NCI-H345 treated with DMSO at 0.1 percent for 48 hours (cell line): ENCODE data around the gene PIK3C2A.
"Not testable (repeated sequence)": the region's sequence is repeated elsewhere in the genome, so short reads cannot be mapped to it uniquely, and the experiment has no call there.

Experiments
- DNase-seq: peaks from one replicate; lab custom pipeline; 2025; ENCODE audit not compliant: unreplicated experiment; lab: John Stamatoyannopoulos, UW

Gene PIK3C2A, protein sequence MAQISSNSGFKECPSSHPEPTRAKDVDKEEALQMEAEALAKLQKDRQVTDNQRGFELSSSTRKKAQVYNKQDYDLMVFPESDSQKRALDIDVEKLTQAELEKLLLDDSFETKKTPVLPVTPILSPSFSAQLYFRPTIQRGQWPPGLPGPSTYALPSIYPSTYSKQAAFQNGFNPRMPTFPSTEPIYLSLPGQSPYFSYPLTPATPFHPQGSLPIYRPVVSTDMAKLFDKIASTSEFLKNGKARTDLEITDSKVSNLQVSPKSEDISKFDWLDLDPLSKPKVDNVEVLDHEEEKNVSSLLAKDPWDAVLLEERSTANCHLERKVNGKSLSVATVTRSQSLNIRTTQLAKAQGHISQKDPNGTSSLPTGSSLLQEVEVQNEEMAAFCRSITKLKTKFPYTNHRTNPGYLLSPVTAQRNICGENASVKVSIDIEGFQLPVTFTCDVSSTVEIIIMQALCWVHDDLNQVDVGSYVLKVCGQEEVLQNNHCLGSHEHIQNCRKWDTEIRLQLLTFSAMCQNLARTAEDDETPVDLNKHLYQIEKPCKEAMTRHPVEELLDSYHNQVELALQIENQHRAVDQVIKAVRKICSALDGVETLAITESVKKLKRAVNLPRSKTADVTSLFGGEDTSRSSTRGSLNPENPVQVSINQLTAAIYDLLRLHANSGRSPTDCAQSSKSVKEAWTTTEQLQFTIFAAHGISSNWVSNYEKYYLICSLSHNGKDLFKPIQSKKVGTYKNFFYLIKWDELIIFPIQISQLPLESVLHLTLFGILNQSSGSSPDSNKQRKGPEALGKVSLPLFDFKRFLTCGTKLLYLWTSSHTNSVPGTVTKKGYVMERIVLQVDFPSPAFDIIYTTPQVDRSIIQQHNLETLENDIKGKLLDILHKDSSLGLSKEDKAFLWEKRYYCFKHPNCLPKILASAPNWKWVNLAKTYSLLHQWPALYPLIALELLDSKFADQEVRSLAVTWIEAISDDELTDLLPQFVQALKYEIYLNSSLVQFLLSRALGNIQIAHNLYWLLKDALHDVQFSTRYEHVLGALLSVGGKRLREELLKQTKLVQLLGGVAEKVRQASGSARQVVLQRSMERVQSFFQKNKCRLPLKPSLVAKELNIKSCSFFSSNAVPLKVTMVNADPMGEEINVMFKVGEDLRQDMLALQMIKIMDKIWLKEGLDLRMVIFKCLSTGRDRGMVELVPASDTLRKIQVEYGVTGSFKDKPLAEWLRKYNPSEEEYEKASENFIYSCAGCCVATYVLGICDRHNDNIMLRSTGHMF (N-terminal part only)

DNA sequence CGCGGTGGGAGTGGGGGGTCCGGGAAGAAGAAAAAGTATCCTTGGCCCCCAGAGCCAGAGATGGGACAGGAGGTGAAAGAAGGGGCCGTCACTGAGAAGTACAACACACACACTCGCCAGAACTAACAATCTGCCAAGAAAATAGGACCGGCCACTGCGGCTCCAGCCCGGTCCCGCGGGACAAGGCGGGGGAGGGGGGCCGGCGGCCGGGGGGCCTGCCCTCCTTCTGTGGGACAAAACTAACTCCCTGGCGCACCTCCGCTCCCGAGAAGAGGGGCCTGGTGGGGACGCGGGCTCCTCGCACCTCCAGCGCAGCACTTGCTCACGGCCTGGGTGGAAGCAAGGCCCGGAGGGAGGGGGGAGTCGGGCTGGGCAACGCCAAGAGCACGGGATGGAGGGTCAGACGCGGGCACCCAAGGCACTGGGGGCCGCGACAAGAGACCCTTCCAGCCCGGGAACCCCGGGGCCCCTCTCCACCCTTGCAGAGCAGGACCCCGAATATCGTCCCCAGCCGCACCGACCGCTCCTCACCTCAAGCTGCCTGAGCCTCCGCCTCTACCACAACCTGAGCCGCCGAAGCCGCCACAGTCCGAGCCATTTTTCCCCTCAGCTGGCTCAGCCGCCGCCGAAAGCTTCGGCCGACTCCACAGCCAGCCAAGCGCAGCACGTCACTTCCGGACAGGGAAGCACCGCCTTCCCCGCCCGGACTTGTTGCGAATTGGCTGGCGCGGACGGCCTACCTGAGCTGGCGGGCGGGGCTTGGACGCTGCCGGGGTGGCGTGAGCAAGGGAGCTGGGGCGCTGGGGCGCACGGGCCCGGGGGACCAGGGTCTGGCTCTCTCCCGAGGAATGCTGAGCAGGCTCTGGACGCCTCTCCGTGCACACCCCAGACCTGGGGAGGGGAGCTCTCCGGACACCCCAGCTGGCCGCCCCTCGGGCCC, at the start of gene PIK3C2A:
TSS of gene PIK3C2A (minus strand) at position 670 of the 940 bp plus-strand sequence. CDS start 38,245 bp downstream, outside the sequence.
- peak; percentile 91 for DNase-seq

DNA sequence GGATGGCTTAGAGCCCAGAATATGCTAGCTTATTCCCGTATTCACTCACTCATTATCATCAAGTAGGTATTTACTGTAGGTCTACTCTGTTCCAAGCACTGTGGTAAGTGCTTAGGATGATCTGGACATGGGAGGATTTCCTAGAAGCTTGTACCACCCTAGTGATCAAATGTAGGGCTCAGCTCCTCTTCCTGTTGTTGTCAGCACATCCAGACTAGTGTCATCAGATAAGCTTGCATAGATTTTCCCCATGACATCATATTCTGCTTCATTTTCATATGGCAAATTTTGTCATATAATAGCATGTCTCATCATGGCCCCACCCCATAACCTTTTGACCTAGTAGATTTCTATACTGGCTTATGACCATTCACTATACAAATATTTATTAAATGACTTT, 49.4 kb upstream of the PIK3C2A start:
- no peak for DNase-seq

DNA sequence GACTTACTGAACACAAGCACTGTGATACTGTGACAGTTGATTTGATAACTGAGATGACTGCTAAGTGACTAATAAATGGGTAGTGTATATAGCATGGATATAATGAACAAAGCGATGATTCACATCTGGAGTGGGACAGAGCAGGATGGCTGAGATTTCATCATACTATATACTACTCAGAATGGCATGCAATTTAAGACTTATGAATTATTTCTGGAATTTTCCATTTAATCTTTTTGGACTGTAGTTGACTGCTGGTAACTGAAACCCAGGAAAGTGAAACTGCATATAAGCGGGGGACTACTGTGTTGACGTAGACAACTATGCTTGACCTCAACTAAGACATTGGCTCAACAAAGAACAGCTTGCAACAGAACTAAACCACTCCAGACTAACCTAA, 48.7 kb upstream of the PIK3C2A start:
- DNase-seq: no peak

DNA sequence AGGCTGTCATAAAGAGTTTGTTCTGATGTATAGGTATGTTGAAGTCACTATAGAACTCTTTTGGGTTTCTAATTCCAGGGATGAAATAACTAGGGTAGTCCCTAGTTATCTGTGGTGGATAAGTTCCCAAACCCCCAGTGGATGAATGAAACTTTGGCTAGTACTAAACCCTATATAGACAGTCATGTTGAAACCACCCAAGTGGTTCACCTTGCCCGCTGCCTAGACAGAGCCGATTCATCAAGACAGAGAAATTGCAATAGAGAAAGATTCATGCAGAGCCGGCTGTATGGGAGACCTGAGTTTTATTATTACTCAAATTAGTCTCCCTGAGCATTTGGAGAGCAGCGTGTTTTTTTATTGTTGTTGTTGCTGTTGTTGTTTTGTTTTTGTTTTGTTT, 44.9 kb upstream of the PIK3C2A start:
- DNase-seq: no peak

DNA sequence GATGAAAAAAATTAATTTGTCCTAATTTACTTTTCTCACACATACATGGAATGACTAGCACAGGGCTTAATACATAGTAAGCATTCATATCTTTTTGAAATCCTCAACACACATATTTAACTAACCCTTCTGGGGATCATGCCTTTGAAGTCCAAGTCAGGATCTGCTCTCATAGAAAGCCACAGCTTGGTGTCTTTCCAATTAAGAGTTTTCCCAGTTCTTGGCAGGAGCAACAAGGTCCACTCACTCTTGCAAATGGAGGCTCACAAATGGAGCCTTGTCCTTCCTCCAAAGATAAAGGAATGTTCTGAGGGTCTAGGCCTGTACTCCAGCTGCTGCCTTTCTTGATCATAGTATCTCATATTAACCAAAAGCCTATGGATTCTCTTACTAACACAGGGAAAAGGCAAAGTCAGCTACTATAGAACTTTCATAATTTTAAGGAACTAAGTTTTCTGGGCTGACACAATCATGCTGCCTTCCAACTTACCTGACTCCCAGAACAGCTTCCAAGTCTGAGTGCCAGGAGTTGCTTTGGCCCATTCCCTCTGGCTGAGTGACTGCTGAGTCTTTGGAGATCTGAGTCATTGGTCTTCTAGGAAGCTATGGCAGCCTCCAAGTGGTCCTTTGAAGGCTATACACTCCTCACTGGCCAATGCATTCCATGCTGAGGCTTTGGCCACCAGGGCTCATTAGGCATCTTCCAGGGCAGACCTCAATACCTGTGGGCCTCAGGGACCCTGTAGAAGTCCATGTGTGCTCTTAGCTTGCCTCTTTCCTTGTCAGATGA, 43.0 kb upstream of the PIK3C2A start:
- DNase-seq: no peak

DNA sequence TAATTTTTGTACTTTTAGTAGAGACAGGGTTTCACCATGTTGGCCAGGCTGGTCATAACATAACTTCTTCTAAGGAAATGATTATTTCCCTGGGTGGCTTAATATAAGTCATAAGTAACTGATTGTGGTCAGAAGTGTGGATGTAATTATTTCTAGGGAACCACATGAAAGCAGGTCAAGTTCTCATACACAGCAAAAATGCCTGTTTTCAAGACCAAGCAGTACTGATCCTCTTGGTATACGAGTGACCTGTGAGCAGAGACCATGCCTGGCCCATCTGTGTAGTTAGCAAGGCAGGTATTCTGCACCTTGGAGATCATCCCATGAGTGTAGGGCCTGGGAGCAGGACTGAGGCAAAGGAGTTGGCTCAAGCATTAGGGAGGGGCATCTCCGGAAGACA, 36.3 kb upstream of the PIK3C2A start:
- no peak for DNase-seq

DNA sequence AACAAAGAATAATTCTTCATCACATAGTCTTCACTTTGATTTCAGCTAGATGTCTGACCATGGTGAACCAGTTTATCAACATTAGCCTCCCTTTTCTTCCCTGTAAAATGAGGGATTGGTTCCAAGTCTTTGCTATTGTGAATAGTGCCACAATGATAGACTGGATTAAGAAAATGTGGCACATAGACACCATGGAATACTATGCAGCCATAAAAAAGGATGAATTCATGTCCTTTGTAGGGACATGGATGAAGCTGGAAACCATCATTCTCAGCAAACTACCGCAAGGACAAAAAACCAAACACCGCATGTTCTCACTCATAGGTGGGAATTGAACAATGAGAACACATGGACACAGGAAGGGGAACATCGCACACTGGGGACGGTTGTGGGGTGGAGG, 35.2 kb upstream of the PIK3C2A start:
- DNase-seq: not testable (repeated sequence)

DNA sequence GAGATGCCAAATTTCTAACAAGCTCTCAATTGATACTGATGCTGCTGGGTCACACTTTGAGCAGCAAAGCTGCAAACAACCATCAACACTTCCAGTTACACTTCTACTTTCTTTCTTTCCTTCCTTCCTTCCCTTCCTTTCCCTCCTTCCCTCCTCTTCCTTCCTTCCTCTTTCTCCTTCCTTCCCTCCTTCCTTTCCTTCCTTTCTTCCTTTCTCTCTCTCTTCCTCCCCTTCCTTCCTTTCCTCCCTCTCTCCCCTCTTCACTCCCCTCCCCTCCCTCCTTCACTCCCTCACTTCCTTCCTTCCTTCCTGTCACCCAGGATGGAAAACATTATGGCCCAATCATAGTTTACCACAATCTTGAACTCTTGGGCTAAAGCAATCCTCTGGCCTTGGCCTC, 33.0 kb upstream of the PIK3C2A start:
- no peak for DNase-seq

DNA sequence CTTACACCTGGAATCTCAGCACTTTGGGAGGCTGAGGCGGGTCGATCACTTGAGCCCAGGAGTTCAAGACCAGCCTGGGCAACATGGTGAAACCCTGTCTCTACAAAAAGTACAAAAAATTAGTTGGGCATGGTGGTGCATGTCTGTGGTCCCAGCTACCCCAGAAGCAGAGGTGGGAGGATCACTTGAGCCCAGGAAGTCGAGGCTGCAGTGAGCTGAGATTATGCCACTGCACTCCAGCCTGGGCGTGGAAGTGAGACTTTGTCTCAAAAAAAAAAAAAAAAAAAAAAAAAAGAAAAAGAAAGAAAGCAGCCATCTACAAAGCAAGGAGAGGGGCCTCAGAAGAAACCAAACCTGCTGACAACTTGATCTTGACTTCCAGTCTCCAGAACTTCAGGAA, 32.1 kb upstream of the PIK3C2A start:
- not testable (repeated sequence) for DNase-seq

DNA sequence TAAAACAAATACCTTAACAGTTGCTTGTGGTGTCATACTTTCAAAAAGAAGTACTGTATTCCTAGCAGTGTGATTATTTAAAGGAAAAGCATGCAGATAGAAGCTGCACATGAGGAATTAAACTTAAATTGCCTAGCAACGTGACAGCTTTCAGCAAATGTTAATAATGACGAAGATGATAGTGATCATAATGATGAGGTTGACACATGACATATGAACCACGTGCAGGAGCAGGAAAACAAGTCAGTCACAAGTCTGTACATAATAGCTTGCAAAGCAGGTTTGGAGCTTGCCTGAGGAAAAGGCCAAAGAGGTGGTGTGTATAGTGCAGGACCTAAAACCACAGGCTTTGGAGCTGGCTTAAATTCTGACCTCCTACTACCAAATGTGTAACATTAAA, 30.6 kb upstream of the PIK3C2A start:
- DNase-seq: no peak

DNA sequence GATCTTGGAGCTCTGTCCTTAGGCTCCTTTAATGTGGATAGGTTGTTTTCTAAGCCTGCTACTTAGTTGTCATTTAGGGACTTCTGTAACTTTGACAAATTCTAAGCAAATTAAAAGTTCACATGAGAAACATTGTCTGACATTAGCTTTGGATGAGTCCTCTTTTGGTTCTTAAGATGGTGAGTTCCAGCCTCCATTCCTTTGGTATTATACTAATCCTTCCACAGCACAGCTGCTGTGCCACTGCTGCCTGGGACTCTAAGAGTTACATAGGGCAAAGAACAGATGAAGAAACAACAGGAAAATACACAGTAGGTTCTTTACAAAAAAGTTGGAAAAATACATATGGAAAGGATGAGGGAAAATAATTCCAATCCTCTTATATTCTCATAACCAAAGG, 25.3 kb upstream of the PIK3C2A start:
- DNase-seq: no peak

DNA sequence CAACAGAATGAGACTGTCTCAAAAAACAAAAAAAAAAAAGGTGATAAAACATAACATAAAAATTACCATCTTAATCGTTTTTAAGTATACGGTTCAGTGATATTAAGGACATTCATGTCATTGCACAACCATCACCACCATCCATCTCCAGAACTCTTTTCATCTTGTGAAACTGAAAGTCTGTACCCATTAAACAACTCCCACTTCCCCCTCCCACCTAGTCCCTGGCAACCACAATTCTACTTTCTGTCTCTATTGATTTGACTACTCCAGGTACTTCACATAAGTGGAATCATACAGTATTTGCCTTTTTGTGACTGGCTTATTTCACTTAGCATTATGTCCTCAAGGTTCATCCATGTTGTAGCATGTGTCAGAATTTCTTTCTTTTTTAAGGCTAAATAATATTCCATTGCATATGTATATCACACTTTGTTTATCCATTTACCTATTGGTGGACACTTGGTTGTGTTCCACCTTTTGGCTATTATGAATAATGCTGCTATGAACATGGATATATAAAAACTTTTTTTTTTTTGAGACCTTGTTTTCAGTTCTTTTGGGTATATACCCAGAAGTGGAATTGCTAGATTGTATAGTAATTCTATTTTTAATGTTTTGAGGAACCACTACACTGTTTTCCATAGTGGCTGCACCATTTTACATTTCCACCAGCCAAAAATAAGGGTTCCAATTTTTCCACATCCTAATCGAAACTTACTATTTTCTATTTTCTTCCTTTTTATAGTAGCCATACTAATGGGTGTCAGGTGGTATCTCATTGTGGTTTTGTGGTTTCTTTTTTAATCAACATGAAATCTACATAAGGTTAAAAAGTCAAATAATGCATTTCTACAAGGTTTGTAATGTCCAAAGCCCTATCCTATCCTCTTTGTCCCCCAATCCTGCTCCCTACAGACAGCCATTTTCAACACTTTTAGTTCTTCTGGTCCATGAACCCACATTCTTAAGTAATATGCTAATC, 23.4 kb upstream of the PIK3C2A start:
- no peak for DNase-seq

DNA sequence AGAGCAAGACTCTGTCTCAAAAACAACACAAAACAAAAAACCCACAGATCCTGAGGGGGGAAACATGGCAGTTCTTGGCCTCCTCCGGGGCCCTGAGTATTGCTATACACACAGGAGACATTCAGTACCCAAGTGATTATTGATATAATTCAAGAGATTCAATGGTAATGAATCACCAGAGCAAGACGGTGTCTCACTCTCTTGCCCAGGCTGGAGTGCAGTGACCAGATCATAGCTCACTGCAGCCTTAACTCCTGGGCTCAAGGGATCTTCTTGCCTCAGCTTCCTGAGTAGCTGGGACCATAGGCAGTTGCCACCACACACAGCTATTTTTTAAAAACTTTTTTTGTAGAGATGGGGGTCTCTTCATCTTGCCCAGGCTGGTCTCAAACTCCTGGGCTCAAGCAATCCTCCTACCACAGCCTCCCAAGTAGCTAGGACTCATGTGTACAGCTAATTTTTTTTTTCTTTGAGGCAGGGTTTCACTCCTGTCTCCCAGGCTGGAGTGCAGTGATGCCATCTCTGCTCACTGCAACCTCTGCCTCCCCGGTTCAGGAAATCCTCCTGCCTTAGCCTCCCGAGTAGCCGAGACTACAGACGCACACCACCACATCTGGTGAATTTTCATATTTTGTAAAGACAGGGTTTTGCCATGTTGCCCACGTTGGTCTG, 21.8 kb upstream of the PIK3C2A start:
- DNase-seq: no peak

DNA sequence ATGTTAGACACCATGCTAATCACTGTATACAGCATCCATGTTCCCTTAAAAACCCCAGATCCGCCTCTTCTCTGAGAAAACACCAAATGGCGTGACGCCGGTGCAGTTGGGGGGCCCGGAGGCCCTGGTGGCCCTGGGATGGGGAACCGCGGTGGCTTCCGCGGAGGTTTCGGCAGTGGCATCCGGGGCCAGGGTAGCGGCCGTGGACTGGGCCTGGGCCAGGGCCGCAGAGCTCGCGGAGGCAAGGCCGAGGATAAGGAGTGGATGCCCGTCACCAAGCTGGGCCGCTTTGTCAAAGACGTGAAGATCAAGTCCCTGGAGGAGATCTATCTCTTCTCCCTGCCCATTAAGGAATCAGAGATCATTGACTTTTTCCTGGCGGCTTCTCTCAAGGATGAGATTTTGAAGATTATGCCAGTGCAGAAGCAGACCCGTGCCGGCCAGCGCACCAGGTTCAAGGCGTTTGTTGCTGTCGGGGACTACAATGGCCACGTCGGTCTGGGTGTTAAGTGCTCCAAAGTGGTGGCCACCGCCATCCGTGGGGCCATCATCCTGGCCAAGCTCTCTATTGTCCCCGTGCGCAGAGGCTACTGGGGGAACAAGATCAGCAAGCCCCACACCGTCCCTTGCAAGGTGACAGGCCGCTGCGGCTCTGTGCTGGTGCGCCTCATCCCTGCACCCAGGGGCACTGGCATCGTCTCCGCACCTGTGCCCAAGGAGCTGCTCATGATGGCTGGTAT, 20.6 kb upstream of the PIK3C2A start:
- DNase-seq: not testable (repeated sequence)

DNA sequence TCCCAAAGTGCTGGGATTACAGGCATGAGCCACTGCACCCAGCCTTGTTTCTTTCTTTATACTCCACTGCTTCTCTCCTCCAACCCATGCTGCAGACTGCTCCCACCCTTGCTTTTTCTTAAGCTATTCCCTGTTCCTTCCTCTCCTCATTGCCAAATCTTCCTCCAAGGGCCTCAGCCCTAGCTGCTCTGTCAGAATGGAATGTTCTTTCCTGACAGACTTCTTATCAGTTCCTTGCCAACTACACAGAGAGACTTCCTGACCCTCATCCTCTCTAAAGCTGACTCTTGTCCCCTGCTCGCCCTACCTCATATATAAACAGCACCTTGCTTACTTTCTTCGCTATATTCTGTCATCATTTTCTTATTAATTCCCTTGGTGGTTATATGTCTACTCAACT, 16.9 kb upstream of the PIK3C2A start:
- no peak for DNase-seq

DNA sequence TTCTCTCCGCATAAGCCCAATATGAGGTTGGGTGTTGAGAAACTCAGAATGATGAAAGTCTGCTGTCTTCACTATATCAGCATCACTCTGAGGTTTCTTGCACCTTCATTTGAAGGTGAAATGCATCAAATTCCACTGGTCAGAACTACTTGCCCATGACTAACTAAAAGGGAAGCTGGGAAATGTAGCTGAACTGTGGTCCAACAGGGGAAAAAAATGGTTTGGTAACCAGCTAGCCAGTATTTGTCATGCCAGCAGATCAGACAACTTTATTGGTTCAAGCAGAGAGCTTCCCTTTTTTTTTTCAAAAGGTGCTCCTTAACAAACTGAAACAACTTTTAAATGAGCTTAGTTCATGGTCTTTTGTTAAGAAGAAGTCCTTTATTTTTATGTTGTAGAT, 14.2 kb upstream of the PIK3C2A start:
- DNase-seq: no peak

DNA sequence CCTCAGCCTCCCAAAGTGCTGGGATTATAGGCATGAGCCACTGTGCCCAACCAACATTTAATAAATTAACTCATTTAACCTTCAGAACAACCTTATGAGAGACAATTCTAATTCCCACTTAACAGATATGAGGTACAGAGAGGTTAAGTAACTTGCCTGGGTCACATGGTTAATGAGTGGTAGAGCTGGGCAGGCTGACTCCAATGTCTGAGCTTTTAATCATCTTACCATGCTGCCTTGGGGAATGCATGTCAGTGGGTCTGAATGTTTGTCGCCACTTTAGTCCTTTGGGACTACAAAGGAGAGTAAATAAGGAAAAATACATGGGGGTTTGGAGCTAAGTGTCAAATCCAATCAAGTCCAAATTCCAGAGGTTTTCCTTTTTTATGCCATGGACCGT, 11.2 kb upstream of the PIK3C2A start:
- DNase-seq: no peak
